GM12878 (cell line): ENCODE measurements around the gene EIF1. TPM values are rescaled to one million over a fixed set of nuclear protein-coding genes. Genes with fewer than 3 reads are reported as not detected.

Experiments
- BCL11A ChIP-seq: IDR thresholded peaks from 2 replicates; pipeline ENCODE4 v1.6.1; 2011; ENCODE audit warnings: low read depth, low read length
- BCL3 ChIP-seq: IDR thresholded peaks from 2 replicates; pipeline ENCODE4 v1.6.1; 2011; ENCODE audit warnings: borderline replicate concordance, low read depth, mild to moderate bottlenecking, moderate library complexity, low read length; ENCODE audit not compliant: insufficient read depth, poor library complexity, severe bottlenecking
- CBFB ChIP-seq: IDR thresholded peaks from 2 replicates; pipeline ENCODE4 v1.6.1; 2016; ENCODE audit warnings: antibody characterized with exemption, low read depth
- CHD1 ChIP-seq: IDR thresholded peaks from 2 replicates; pipeline ENCODE4 v1.6.1; 2012; ENCODE audit warnings: low read depth, low read length, improper control_type of control experiment
- CHD2 ChIP-seq: IDR thresholded peaks from 2 replicates; pipeline ENCODE4 v1.6.1; 2011; ENCODE audit warnings: low read depth, low read length, improper control_type of control experiment, borderline replicate concordance
- ESRRA ChIP-seq: IDR thresholded peaks from 2 replicates; pipeline ENCODE4 v1.6.1; 2012; ENCODE audit warnings: mild to moderate bottlenecking, low read length, improper control_type of control experiment
- HCFC1 ChIP-seq: fragments of 150-350 bp; IDR thresholded peaks from 2 replicates; pipeline ENCODE4 v1.6.1; 2014; ENCODE audit warnings: low read length
- HDAC6 ChIP-seq: fragments of 200-600 bp; sonication (generic); IDR thresholded peaks from one replicate; pipeline ENCODE4 v1.8.0; 2017; ENCODE audit warnings: antibody characterized with exemption; ENCODE audit not compliant: unreplicated experiment
- KAT2A ChIP-seq: conservative IDR thresholded peaks from 2 replicates; pipeline ENCODE4 v1.6.1; 2011; ENCODE audit warnings: low read depth, low read length; ENCODE audit not compliant: control insufficient read depth
- MYB ChIP-seq: fragments of 150-350 bp; IDR thresholded peaks from 2 replicates; pipeline ENCODE4 v1.6.1; 2014; ENCODE audit warnings: mild to moderate bottlenecking, low read depth, low read length, borderline replicate concordance
- MYC ChIP-seq: IDR thresholded peaks from 2 replicates; pipeline ENCODE4 v1.6.1; 2011; ENCODE audit warnings: mild to moderate bottlenecking, low read length, moderate library complexity, inconsistent platforms; ENCODE audit not compliant: insufficient read depth, insufficient replicate concordance, insufficient read length, severe bottlenecking
- NFXL1 ChIP-seq: fragments of 450-650 bp; IDR thresholded peaks from 2 replicates; pipeline ENCODE4 v1.6.1; 2017; ENCODE audit warnings: antibody characterized with exemption, mild to moderate bottlenecking, borderline replicate concordance
- NFYB ChIP-seq: IDR thresholded peaks from 2 replicates; pipeline ENCODE4 v1.6.1; 2011; ENCODE audit warnings: low read depth, mild to moderate bottlenecking, low read length, improper control_type of control experiment, moderate library complexity; ENCODE audit not compliant: insufficient read depth
- NR2C1 ChIP-seq: fragments of 450-650 bp; IDR thresholded peaks from 2 replicates; pipeline ENCODE4 v1.6.1; 2017; ENCODE audit warnings: antibody characterized with exemption, mild to moderate bottlenecking, moderate library complexity
- NR2C2 ChIP-seq: IDR thresholded peaks from 2 replicates; pipeline ENCODE4 v1.6.1; 2011; ENCODE audit warnings: borderline replicate concordance, low read depth; ENCODE audit not compliant: control insufficient read depth, insufficient read length
- PAX5 ChIP-seq: IDR thresholded peaks from 2 replicates; pipeline ENCODE4 v1.6.1; 2011; ENCODE audit warnings: low read depth, low read length, borderline replicate concordance
- RFX5 ChIP-seq: IDR thresholded peaks from 2 replicates; pipeline ENCODE4 v1.6.1; 2011; ENCODE audit warnings: low read depth, low read length, improper control_type of control experiment
- SMAD5 ChIP-seq: IDR thresholded peaks from 2 replicates; pipeline ENCODE4 v1.6.1; 2016; ENCODE audit warnings: antibody characterized with exemption, low read depth
- ZBED1 ChIP-seq: IDR thresholded peaks from 2 replicates; pipeline ENCODE4 v1.6.1; 2016; ENCODE audit warnings: borderline replicate concordance
- ZBTB11 ChIP-seq: fragments of 450-650 bp; formaldehyde crosslinking; IDR thresholded peaks from 2 replicates; pipeline ENCODE4 v1.5.0; 2022; ENCODE audit warnings: mild to moderate bottlenecking, missing genetic modification characterization
- ZBTB4 ChIP-seq: fragments of 450-650 bp; formaldehyde crosslinking; IDR thresholded peaks from 2 replicates; pipeline ENCODE4 v1.4.0; 2022; ENCODE audit warnings: mild to moderate bottlenecking, moderate library complexity
- ZNF207 ChIP-seq: fragments of 450-650 bp; IDR thresholded peaks from 2 replicates; pipeline ENCODE4 v1.6.1; 2014; ENCODE audit warnings: antibody characterized with exemption, mild to moderate bottlenecking, borderline replicate concordance
- ZSCAN29 ChIP-seq: fragments of 450-650 bp; IDR thresholded peaks from 2 replicates; pipeline ENCODE4 v1.6.1; 2017; ENCODE audit warnings: mild to moderate bottlenecking, moderate library complexity
- polyA plus RNA-seq, 11 experiments: library from polyadenylated mRNA; depleted of rRNA in 4 of 11; unstranded in 6 of 11; stranded (reverse) in 5 of 11; fragments of >200 nt; fragmentation: Nextera tagmentation in 4 of 11; fragmentation: Illumina TruSeq in 1 of 11; extraction: Ambion mirVana in 4 of 11; extraction: Trizol in 1 of 11; gene quantifications; 1 replicate in 1 of 11; 2 replicates in 10 of 11; pipeline versions ENCODE4 v1.2.1 to v1.2.3, GENCODE V29; 2011 to 2016; ENCODE audit warnings: inconsistent platforms in 2 of 11, missing spikeins in 2 of 11, low read depth in 1 of 11
- total RNA-seq, 4 experiments: library from RNA; depleted of rRNA in 3 of 4; stranded (reverse); fragments of >200 nt in 3 of 4; fragmentation: Illumina TruSeq in 1 of 4; extraction: Trizol in 1 of 4; gene quantifications; 2 replicates each; pipeline versions ENCODE4 v1.2.1 to v1.2.3, GENCODE V29; 2013 to 2021

The EIF1 gene
- total and polyA plus RNA-seq, 10 of the 15 experiments (the other 5 are each of a cell fraction or from before 2014, with no cell fraction given) = 39.4 to 815 (median 480) TPM

GRCh38 chr17:41665566-41666236, 23.0 kb upstream of the EIF1 start (continued):
- no peak for TF ChIP-seq ZBTB11
- TF ChIP-seq MYC = no peak
- no peak for TF ChIP-seq CBFB
- 0 out of 2 replicates have a peak, but pooled peaks have one; percentile 39 for TF ChIP-seq ZBED1
- no peak for TF ChIP-seq NR2C2
- peak; percentile 65; the same call in 1 of the 2 replicates for TF ChIP-seq BCL11A
- TF ChIP-seq MYB = peak; percentile 37; the same call in 1 of the 2 replicates
- no peak for TF ChIP-seq BCL3
- no peak for TF ChIP-seq NFXL1
- TF ChIP-seq PAX5 = 0 out of 2 replicates have a peak, but pooled peaks have one; percentile 61
- TF ChIP-seq SMAD5 = no peak
- TF ChIP-seq RFX5 = no peak
- TF ChIP-seq CHD2 = peak; percentile 80
- TF ChIP-seq ZSCAN29 = 0 out of 2 replicates have a peak, but pooled peaks have one; percentile 47
- TF ChIP-seq NFYB = no peak
- no peak for TF ChIP-seq ZBTB4 (CRISPR knock-in tag)
- TF ChIP-seq ESRRA = no peak
- TF ChIP-seq HCFC1 = 0 out of 2 replicates have a peak, but pooled peaks have one; percentile 16
- no peak for TF ChIP-seq CHD1
- no peak for TF ChIP-seq HDAC6
- TF ChIP-seq ZNF207 = 0 out of 2 replicates have a peak, but pooled peaks have one; percentile 55
- TF ChIP-seq KAT2A = no peak
- TF ChIP-seq NR2C1 = no peak
